ENCODE measurements around the gene NEK5. TPM values are rescaled to one million over a fixed set of nuclear protein-coding genes. Genes with fewer than 3 reads are reported as not detected.

The NEK5 gene
- total and polyA plus RNA-seq, 2 experiments from 2014 or later = 0.73 to 1.3 TPM

GRCh38 chr13:52160506-52160905, 31.6 kb upstream of the NEK5 start:
- Histone ChIP-seq H3K79me2 (replicated peaks; ENCODE audit: insufficient read depth) (peaks cover 3% of the 10 kb centered on the region; the same call in 1 of the 2 replicates), H3K27ac (ENCODE audit: low read depth) (no peak overlapping the region), H3K4me3 (no peak overlapping the region), H3K4me2 (no peak overlapping the region), H2AFZ (no peak overlapping the region), H4K20me1 (replicated peaks; ENCODE audit: insufficient read depth) (no peaks in the 10 kb centered on the region), H3K27me3 (ENCODE audit: insufficient read depth) (peaks cover 7% of the 10 kb centered on the region), H3K4me1 (ENCODE audit: insufficient read depth) (peaks cover 29% of the 10 kb centered on the region), H3K9me2 (ENCODE audit: insufficient read depth) (no peaks in the 10 kb centered on the region), H3F3A (replicated peaks; ENCODE audit: low read depth) (no peaks in the 10 kb centered on the region), H3K36me3 (ENCODE audit: insufficient read depth) (no peaks in the 10 kb centered on the region)
- H3K4me3 Mint-ChIP-seq = no peak overlapping the region
- no peak for DNase-seq (ENCODE audit: low spot score)
- peaks cover 31% of the 10 kb centered on the region for H3K4me1 Mint-ChIP-seq
- peaks cover 6% of the 10 kb centered on the region for H3K9me3 Mint-ChIP-seq
- peaks cover 9% of the 10 kb centered on the region for H3K27me3 Mint-ChIP-seq (ENCODE audit: insufficient read depth, low read depth, poor library complexity)
- peaks cover 5% of the 10 kb centered on the region for H3K36me3 Mint-ChIP-seq (ENCODE audit: low read depth)
- H3K27ac Mint-ChIP-seq = no peak overlapping the region
- TF ChIP-seq STAT1 (IDR thresholded peaks at IDR 0.05; ENCODE audit: unreplicated experiment) (no peak), POLR2AphosphoS5 (IDR thresholded peaks at IDR 0.05; ENCODE audit: low read depth) (no peak), JUNB (IDR thresholded peaks at IDR 0.05; ENCODE audit: unreplicated experiment) (no peak), EZH2 (IDR thresholded peaks at IDR 0.05; ENCODE audit: low read depth, unreplicated experiment) (no peak), ZNF331 (CRISPR knock-in tag; IDR thresholded peaks at IDR 0.05; ENCODE audit: low read depth) (no peak), ZNF114 (CRISPR knock-in tag; IDR thresholded peaks at IDR 0.05) (no peak), CREB1 (CRISPR knock-in tag; IDR thresholded peaks at IDR 0.05; ENCODE audit: low read depth) (no peak), EZH2phosphoT487 (IDR thresholded peaks at IDR 0.05; ENCODE audit: unreplicated experiment) (no peak)
- TF ChIP-seq, protein P1, sequence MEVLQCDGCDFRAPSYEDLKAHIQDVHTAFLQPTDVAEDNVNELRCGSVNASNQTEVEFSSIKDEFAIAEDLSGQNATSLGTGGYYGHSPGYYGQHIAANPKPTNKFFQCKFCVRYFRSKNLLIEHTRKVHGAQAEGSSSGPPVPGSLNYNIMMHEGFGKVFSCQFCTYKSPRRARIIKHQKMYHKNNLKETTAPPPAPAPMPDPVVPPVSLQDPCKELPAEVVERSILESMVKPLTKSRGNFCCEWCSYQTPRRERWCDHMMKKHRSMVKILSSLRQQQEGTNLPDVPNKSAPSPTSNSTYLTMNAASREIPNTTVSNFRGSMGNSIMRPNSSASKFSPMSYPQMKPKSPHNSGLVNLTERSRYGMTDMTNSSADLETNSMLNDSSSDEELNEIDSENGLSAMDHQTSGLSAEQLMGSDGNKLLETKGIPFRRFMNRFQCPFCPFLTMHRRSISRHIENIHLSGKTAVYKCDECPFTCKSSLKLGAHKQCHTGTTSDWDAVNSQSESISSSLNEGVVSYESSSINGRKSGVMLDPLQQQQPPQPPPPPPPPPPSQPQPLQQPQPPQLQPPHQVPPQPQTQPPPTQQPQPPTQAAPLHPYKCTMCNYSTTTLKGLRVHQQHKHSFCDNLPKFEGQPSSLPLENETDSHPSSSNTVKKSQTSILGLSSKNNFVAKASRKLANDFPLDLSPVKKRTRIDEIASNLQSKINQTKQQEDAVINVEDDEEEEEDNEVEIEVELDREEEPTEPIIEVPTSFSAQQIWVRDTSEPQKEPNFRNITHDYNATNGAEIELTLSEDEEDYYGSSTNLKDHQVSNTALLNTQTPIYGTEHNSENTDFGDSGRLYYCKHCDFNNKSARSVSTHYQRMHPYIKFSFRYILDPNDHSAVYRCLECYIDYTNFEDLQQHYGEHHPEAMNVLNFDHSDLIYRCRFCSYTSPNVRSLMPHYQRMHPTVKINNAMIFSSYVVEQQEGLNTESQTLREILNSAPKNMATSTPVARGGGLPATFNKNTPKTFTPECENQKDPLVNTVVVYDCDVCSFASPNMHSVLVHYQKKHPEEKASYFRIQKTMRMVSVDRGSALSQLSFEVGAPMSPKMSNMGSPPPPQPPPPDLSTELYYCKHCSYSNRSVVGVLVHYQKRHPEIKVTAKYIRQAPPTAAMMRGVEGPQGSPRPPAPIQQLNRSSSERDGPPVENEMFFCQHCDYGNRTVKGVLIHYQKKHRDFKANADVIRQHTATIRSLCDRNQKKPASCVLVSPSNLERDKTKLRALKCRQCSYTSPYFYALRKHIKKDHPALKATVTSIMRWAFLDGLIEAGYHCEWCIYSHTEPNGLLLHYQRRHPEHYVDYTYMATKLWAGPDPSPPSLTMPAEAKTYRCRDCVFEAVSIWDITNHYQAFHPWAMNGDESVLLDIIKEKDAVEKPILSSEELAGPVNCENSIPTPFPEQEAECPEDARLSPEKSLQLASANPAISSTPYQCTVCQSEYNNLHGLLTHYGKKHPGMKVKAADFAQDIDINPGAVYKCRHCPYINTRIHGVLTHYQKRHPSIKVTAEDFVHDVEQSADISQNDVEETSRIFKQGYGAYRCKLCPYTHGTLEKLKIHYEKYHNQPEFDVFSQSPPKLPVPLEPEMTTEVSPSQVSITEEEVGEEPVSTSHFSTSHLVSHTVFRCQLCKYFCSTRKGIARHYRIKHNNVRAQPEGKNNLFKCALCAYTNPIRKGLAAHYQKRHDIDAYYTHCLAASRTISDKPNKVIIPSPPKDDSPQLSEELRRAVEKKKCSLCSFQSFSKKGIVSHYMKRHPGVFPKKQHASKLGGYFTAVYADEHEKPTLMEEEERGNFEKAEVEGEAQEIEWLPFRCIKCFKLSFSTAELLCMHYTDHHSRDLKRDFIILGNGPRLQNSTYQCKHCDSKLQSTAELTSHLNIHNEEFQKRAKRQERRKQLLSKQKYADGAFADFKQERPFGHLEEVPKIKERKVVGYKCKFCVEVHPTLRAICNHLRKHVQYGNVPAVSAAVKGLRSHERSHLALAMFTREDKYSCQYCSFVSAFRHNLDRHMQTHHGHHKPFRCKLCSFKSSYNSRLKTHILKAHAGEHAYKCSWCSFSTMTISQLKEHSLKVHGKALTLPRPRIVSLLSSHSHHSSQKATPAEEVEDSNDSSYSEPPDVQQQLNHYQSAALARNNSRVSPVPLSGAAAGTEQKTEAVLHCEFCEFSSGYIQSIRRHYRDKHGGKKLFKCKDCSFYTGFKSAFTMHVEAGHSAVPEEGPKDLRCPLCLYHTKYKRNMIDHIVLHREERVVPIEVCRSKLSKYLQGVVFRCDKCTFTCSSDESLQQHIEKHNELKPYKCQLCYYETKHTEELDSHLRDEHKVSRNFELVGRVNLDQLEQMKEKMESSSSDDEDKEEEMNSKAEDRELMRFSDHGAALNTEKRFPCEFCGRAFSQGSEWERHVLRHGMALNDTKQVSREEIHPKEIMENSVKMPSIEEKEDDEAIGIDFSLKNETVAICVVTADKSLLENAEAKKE (CRISPR knock-in tag; IDR thresholded peaks at IDR 0.05) = no peak
- TF ChIP-seq, protein P2, sequence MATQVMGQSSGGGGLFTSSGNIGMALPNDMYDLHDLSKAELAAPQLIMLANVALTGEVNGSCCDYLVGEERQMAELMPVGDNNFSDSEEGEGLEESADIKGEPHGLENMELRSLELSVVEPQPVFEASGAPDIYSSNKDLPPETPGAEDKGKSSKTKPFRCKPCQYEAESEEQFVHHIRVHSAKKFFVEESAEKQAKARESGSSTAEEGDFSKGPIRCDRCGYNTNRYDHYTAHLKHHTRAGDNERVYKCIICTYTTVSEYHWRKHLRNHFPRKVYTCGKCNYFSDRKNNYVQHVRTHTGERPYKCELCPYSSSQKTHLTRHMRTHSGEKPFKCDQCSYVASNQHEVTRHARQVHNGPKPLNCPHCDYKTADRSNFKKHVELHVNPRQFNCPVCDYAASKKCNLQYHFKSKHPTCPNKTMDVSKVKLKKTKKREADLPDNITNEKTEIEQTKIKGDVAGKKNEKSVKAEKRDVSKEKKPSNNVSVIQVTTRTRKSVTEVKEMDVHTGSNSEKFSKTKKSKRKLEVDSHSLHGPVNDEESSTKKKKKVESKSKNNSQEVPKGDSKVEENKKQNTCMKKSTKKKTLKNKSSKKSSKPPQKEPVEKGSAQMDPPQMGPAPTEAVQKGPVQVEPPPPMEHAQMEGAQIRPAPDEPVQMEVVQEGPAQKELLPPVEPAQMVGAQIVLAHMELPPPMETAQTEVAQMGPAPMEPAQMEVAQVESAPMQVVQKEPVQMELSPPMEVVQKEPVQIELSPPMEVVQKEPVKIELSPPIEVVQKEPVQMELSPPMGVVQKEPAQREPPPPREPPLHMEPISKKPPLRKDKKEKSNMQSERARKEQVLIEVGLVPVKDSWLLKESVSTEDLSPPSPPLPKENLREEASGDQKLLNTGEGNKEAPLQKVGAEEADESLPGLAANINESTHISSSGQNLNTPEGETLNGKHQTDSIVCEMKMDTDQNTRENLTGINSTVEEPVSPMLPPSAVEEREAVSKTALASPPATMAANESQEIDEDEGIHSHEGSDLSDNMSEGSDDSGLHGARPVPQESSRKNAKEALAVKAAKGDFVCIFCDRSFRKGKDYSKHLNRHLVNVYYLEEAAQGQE (IDR thresholded peaks at IDR 0.05; ENCODE audit: unreplicated experiment) = no peak
- no peak for ATAC-seq

Data from GM23338 (cell line).